Frontal cortex (tissue), 4 donors: ENCODE measurements around the gene OR1F1. TPM values are rescaled to one million over a fixed set of nuclear protein-coding genes. Genes with fewer than 3 reads are reported as not detected.
"Not testable (repeated sequence)": the region's sequence is repeated elsewhere in the genome, so short reads cannot be mapped to it uniquely, and the experiment has no call there.

Source experiments
- DNase-seq, 2 donors: peaks; one replicate each; pipeline ENCODE4 v3.0.0; 2012; ENCODE audit warnings: low spot score in 2 of 2
- FAIRE-seq: peaks from 2 replicates; lab custom pipeline; 2012; peaks lifted over from hg19 to GRCh38; lab: Jason Lieb, UNC
- total RNA-seq: library from RNA; depleted of rRNA; stranded (reverse); fragments of >200 nt; gene quantifications from one replicate; pipeline ENCODE4 v1.2.3, GENCODE V29; 2014
- donor health status: control.
- donor health status: control.
- donor health status: control.

OR1F1 gene
- total RNA-seq, result 0.41 TPM

GRCh38 chr16:3187798-3188674 lies at the start of gene OR1F1:
Gene OR1F1, plus strand, starts transcription at chr16:3188204.
- DNase-seq (no peak), FAIRE-seq (no peak)

- DNase-seq (no peak), FAIRE-seq (no peak)
These were observed 49.7 kb upstream of the OR1F1 start for GRCh38 chr16:3138342-3138741.

GRCh38 chr16:3138823-3139426 lies 49.1 kb upstream of the OR1F1 start:
- DNase-seq (no peak), FAIRE-seq (no peak)

GRCh38 chr16:3139561-3139960 lies 48.4 kb upstream of the OR1F1 start:
- not testable (repeated sequence) for FAIRE-seq, DNase-seq

GRCh38 chr16:3140603-3141427 lies 47.2 kb upstream of the OR1F1 start:
- DNase-seq, result no peak
- FAIRE-seq, result no peak

- FAIRE-seq, result no peak
- no peak for DNase-seq
These were observed 46.2 kb upstream of the OR1F1 start for GRCh38 chr16:3141781-3142311.

GRCh38 chr16:3142327-3142726 lies 45.7 kb upstream of the OR1F1 start:
- DNase-seq (no peak), FAIRE-seq (no peak)

- FAIRE-seq (no peak), DNase-seq (no peak)
These were observed 45.2 kb upstream of the OR1F1 start for GRCh38 chr16:3142770-3143169.

GRCh38 chr16:3143189-3143588 lies 44.8 kb upstream of the OR1F1 start:
- FAIRE-seq (no peak), DNase-seq (no peak)

- no peak for FAIRE-seq
- no peak for DNase-seq
These were observed 44.2 kb upstream of the OR1F1 start for GRCh38 chr16:3143598-3144320.

GRCh38 chr16:3144321-3144983 lies 43.6 kb upstream of the OR1F1 start:
- no peak for FAIRE-seq
- no peak for DNase-seq

GRCh38 chr16:3145151-3145550 lies 42.9 kb upstream of the OR1F1 start:
- DNase-seq, result no peak
- no peak for FAIRE-seq

- DNase-seq, result no peak
- no peak for FAIRE-seq
These were observed 42.3 kb upstream of the OR1F1 start for GRCh38 chr16:3145660-3146059.

GRCh38 chr16:3147046-3147756 lies 40.8 kb upstream of the OR1F1 start:
- DNase-seq (peak in 1 of 2 donors; percentile 2), FAIRE-seq (no peak)

- no peak for FAIRE-seq
- DNase-seq, result peak in 1 of 2 donors; percentile 1
These were observed 40.3 kb upstream of the OR1F1 start for GRCh38 chr16:3147757-3148104.

GRCh38 chr16:3148256-3149192 lies 39.5 kb upstream of the OR1F1 start:
- DNase-seq, result peak in 1 of 2 donors; percentile 19
- no peak for FAIRE-seq

GRCh38 chr16:3149193-3149530 lies 38.8 kb upstream of the OR1F1 start:
- DNase-seq (no peak), FAIRE-seq (no peak)
